Heart left ventricle (tissue), 16 donors: ENCODE results near the gene PKN1. TPM values are rescaled to one million over a fixed set of nuclear protein-coding genes. Genes with fewer than 3 reads are reported as not detected.
A peak's percentile ranks its signal among the peaks of the same experiment; 100 is the strongest.

Experiments used
- ATAC-seq, 4 donors: fragments of 200-7000 bp; cut with Tn5 transposase; one replicate each; pipeline ENCODE4 v1.9.1; 2020 to 2022; ENCODE audit warnings: moderate library complexity in 4 of 4, mild to moderate bottlenecking in 3 of 4, moderate number of reproducible peaks in 1 of 4
- DNase-seq, 5 donors: peaks; one replicate each; pipeline ENCODE4 v3.0.0-alpha.2; 2020
- H3K27ac ChIP-seq, 12 donors: fragments of 200-600 bp; sonication (generic) in 4 of 12; one replicate each; pipeline versions ENCODE4 v1.5.0 to v1.8.0; 2016 to 2022; ENCODE audit warnings: mild to moderate bottlenecking in 2 of 12
- H3K27me3 ChIP-seq, 9 donors: fragments of 200-600 bp; sonication (generic) in 2 of 9; one replicate each; pipeline versions ENCODE4 v1.5.1 to v1.8.0; 2016 to 2022; ENCODE audit warnings: mild to moderate bottlenecking in 3 of 9
- H3K36me3 ChIP-seq, 9 donors: fragments of 200-600 bp; sonication (generic) in 2 of 9; one replicate each; pipeline versions ENCODE4 v1.5.0 to v1.8.0; 2018 to 2022; ENCODE audit warnings: mild to moderate bottlenecking in 2 of 9
- H3K4me1 ChIP-seq, 12 donors: fragments of 200-600 bp; sonication (generic) in 4 of 12; one replicate each; pipeline versions ENCODE4 v1.5.0 to v1.8.0; 2016 to 2022; ENCODE audit warnings: mild to moderate bottlenecking in 3 of 12
- H3K4me3 ChIP-seq, 12 donors: fragments of 200-600 bp; sonication (generic) in 4 of 12; one replicate each; pipeline versions ENCODE4 v1.5.0 to v1.8.0; 2017 to 2022; ENCODE audit warnings: mild to moderate bottlenecking in 9 of 12, moderate library complexity in 4 of 12
- H3K9me3 ChIP-seq, 12 donors: fragments of 200-600 bp; sonication (generic) in 4 of 12; one replicate each; pipeline versions ENCODE4 v1.5.0 to v1.8.0; 2016 to 2022; ENCODE audit warnings: mild to moderate bottlenecking in 1 of 12
- CTCF ChIP-seq, 12 donors: fragments of 200-600 bp; sonication (generic) in 4 of 12; IDR thresholded peaks; one replicate each; pipeline versions ENCODE4 v1.5.0 to v1.8.0; 2018 to 2022; ENCODE audit warnings: antibody characterized with exemption in 12 of 12, mild to moderate bottlenecking in 5 of 12
- POLR2A ChIP-seq, 2 donors: fragments of 450-650 bp; IDR thresholded peaks; one replicate each; pipeline ENCODE4 v1.6.1; 2017; ENCODE audit warnings: antibody characterized with exemption in 2 of 2, mild to moderate bottlenecking in 2 of 2, moderate library complexity in 2 of 2
- WGBS, 4 donors: extraction: QIAGEN DNeasy Blood & Tissue Kit in 2 of 4; methylation state at CpG; one replicate each; pipeline versions ENCODE4 v1.1.5 to v1.1.7; 2013 to 2018; 5-methylcytosine and 5-hydroxymethylcytosine counted together
- intact Hi-C, 10 donors: fragments of 100-400 bp; cut with DNase I; formaldehyde crosslinking; loops; one replicate each; pipeline versions ENCODE4 v1.11.1 to v1.14.2; 2022
- polyA plus RNA-seq, 2 donors: library from polyadenylated mRNA; stranded (reverse); fragments of 200-250 nt; gene quantifications; one replicate each; pipeline ENCODE4 v1.2.3, GENCODE V29; 2013
- total RNA-seq, 9 donors: library from RNA; depleted of rRNA in 2 of 9; stranded (reverse); fragments of >200 nt in 2 of 9; fragmentation: NEBNext Ultra II Directional in 3 of 9; extraction: Animal tissue kit (Norgen Biotek cat#: 25700) in 3 of 9; gene quantifications; one replicate each; pipeline versions ENCODE4 v1.1.0 to v1.2.4, GENCODE V29; 2016 to 2023
- donor health status: ischemic (EF 13 %, LVEDD 7.1; RV severe dilation, severe dysfunction).
- donor health status: healthy with polysubstance abuse.
- donor health status: DM: no; HTN: yes; CAD: no.
- donor health status: DM: no; HTN: no; CAD: no.
- donor health status: ischemic (EF 25% LVEDD 6.9; RV normal size, moderate dysfunction).
- donor health status: ischemic (EF 25% LVEDD 5.7; RV mildly dilated, moderate dysfunction).
- donor health status: healthy.
- donor health status: DM: yes; HTN: yes; CAD: no.
- donor health status: ischemic (EF 35%, LVEDD 5.7; RV mildly dilated, moderate dysfunction).
- donor health status: nonischemic (EF 11% LVEDD 7.7; RV severe dilation, severe dysfunction).
- donor health status: DM: yes; HTN: yes; CAD: no.
- donor health status: PGD.
- donor health status: ischemic (EF 29% LVEDD 5.4; RV normal size, mild dysfunction).
- donor health status: nonischemic (EF 23%, LVEDD 6.1; RV moderate dilation, normal function).

The PKN1 gene
- total and polyA plus RNA-seq, 11 donors = 109 to 206 (median 131) TPM

- Histone ChIP-seq H3K4me3 (peak overlapping the region in 6 of 12 donors; percentile 80 to 92 (median 92)), H3K9me3 (no peaks in the 10 kb centered on the region), H3K27me3 (no peaks in the 10 kb centered on the region), H3K4me1 (peaks cover 5 to 33% (median 22%) of the 10 kb centered on the region in 12 donors), H3K36me3 (peaks cover 0 to 30% (median 24%) of the 10 kb centered on the region in 9 donors), H3K27ac (peak overlapping the region in 1 of 12 donors; percentile 12)
- WGBS, 4 donors = 87 to 93% (median 91%) methylated on average over 4 of the region's 4 CpGs
- DNase-seq (no peak), ATAC-seq (no peak)
- intact Hi-C loops = loop anchor here in 1 of 10 donors (10.0 kb wide), 1 partner anchor 360 kb away; the partner anchor contains the start of gene ASF1B
- TF ChIP-seq CTCF (IDR thresholded peaks at IDR 0.05) (no peak), POLR2A (IDR thresholded peaks at IDR 0.05) (no peak)
Measured at GRCh38 chr19:14494411-14494810, 61.3 kb downstream of the PKN1 start.

GRCh38 chr19:14494910-14495671 is 62.0 kb downstream of the PKN1 start:
- TF ChIP-seq POLR2A (IDR thresholded peaks at IDR 0.05) = no peak
- no peak for TF ChIP-seq CTCF (IDR thresholded peaks at IDR 0.05)
- ATAC-seq = no peak
- intact Hi-C loops = loop anchor here in 1 of 10 donors (10.0 kb wide), 1 partner anchor 360 kb away; the partner anchor contains the start of gene ASF1B
- H3K27ac ChIP-seq = peak overlapping the region in 10 of 12 donors; percentile 24 to 88 (median 76)
- DNase-seq = no peak
- 22 to 33% (median 31%) methylated on average over 13 to 14 of the region's 14 CpGs for WGBS, 4 donors
- peak overlapping the region; percentile 64 to 96 (median 91) for H3K4me3 ChIP-seq
- H3K9me3 ChIP-seq = no peaks in the 10 kb centered on the region
- peaks cover 0 to 25% (median 18%) of the 10 kb centered on the region in 9 donors for H3K36me3 ChIP-seq
- peaks cover 5 to 33% (median 22%) of the 10 kb centered on the region in 12 donors for H3K4me1 ChIP-seq
- H3K27me3 ChIP-seq = no peaks in the 10 kb centered on the region

- peak overlapping the region; percentile 64 to 96 (median 91) for H3K4me3 ChIP-seq
- H3K36me3 ChIP-seq = peaks cover 0 to 20% (median 14%) of the 10 kb centered on the region in 9 donors
- intact Hi-C loops = loop anchor here in 2 of 10 donors (2.0 to 10.0 kb wide), 2 partner anchors 21 to 361 kb away; partner anchors contain the start of gene ASF1B (in 1 of the 2)
- peaks cover 5 to 33% (median 22%) of the 10 kb centered on the region in 12 donors for H3K4me1 ChIP-seq
- H3K9me3 ChIP-seq = no peaks in the 10 kb centered on the region
- no peaks in the 10 kb centered on the region for H3K27me3 ChIP-seq
- TF ChIP-seq POLR2A (IDR thresholded peaks at IDR 0.05) (no peak), CTCF (IDR thresholded peaks at IDR 0.05) (no peak)
- peak overlapping the region in 11 of 12 donors; percentile 24 to 88 (median 75) for H3K27ac ChIP-seq
- ATAC-seq (peak in 2 of 4 donors; percentile 1 to 2), DNase-seq (no peak)
- 0 to 3% (median 0%) methylated on average over 7 to 28 of the region's 28 CpGs for WGBS, 4 donors
Measured at GRCh38 chr19:14495672-14496028, 62.5 kb downstream of the PKN1 start.
